Muscle of arm (tissue), 12 donors: ENCODE measurements around the gene NFIX. TPM values are rescaled to one million over a fixed set of nuclear protein-coding genes. Genes with fewer than 3 reads are reported as not detected.

Source experiments
- DNase-seq: peaks from one replicate; pipeline ENCODE4 v3.0.0-alpha.2; 2013
- polyA plus RNA-seq, 12 donors: library from polyadenylated mRNA; unstranded; fragments of 120-200 nt; gene quantifications; one replicate each; pipeline ENCODE4 v1.2.1, GENCODE V29; 2013; ENCODE audit not compliant: insufficient read length in 12 of 12

Gene NFIX
- polyA plus RNA-seq, 12 donors: 73.2 to 280 (median 105) TPM

DNA sequence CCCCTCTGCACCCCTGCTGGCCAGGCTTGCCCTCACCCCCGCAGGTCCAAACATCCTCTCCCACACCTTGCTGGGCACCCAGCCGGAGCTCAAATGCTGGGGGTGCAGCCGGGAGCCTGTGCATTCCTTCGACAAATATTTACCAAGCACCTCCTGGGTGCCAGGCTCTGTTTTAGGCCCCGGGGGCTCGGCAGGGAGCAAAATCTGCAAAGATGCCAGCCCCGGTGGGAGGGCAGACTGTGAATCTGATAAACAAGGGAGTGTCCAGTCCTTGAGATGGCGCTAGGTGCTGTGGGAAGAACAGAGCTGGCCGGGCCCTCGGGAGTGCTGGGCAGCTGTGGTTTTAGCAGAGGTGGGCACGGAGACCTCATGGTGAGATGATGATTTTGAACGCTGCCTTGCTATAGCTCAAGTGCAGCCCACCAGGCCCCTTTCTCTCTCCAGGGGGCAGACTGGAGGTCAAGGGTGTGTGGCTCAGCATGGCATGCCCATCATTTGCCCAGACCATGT is 10.6 kb downstream of the NFIX start:
- no peak for DNase-seq

DNA sequence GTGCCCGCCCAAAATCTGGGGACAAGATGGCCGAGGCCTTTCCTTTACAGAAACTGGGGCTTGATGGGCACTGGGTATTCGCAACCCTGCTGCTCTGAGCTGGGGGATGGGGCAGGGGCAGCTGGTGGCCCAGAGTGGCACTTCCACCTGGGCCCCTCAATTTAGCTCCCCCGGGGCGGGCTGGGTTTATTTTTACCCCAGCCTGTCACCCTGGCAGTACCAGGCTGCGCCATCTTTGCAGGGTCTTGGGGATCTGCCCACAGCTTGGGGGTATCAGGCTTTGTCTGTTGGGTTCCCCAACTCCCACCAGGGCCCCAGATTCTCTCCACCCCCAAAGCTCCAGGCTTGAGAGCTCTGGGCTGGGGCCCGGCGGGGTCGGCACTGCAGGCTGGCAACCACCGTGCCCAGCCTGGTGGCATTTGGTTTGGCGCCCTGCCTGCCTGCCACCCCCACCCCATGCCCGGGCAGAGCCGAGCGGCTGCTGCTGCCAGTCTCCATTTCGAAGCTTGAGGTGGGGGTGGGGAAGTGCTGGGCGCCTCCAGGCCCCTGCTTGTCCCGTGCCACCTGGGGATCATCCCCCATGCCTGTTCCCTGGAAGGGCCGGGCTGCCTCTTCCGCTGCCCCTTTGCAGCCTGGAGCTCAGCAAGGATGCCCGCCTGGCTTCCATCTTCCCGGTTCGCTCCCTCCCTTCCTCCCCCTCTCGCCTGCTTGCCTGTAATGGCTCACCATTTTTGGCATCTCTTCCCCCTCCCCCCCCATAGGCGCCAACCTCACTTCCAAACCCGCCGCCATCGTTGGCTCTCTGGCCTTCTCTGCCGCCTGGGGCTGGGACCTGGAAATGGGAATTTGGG is 11.4 kb downstream of the NFIX start:
- no peak for DNase-seq

GRCh38 chr19:13007292-13008045 is 12.2 kb downstream of the NFIX start:
- DNase-seq: no peak

DNA sequence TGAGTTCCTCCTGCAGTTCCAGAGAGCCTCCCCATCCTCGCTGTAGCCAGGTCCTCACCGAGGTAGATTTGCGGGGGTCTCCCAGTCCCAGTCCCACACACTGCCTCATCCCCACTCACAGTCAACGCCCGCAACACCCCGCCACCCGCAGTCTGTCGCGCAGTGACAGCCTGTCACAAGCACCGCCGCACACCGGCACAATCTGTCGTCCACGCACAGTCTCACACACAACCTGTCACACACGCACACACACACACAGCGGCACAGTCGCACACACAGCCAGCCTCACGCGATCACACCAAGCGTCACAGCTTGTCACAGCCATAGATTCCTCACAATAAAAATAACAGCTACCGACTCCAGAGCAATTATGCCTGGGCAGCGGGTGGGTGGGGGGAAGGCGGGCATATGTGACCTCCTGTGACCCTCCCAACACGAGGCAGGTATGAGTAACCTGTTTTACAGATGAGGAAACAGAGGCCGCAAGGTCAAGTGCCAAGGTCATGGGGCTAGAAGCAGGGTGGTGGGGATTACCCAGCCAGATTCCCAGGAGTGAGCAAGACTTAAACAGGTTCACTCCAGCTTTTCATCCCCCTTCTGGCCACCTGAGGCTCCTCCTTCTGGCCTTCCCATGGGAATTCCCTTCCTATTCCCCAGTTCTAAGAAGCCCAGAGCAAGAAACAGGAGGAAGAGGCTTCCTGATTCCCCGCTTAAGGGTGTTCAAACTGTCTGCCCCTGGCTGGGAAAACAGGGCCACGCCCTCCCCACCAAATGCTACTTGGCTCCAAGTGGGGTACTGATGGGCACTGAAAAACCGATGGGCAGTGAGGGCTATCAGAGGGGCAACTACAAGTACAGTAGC is 13.9 kb downstream of the NFIX start:
- no peak for DNase-seq

GRCh38 chr19:13010038-13010991 is 15.0 kb downstream of the NFIX start:
- no peak for DNase-seq

- no peak for DNase-seq
These were observed 15.8 kb downstream of the NFIX start for GRCh38 chr19:13010992-13011652.

GRCh38 chr19:13011653-13012389 is 16.5 kb downstream of the NFIX start:
- DNase-seq: no peak

DNA sequence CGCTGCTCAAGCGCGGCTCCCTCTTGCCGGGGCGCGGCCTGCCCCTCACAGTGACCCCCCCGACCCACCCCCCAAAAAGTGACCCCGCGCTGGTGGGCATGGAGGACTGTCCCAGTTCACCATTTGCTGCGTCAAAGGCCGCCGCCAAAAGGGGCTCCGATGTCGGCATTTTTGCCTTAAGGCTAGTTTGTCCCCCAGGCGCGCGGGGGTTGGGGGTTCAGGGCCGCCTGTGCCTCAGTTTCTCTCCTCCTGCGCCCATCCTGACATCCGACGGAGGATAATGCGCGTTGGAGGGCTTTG is 17.1 kb downstream of the NFIX start:
- no peak for DNase-seq

GRCh38 chr19:13012690-13013608 is 17.7 kb downstream of the NFIX start:
- no peak for DNase-seq

DNA sequence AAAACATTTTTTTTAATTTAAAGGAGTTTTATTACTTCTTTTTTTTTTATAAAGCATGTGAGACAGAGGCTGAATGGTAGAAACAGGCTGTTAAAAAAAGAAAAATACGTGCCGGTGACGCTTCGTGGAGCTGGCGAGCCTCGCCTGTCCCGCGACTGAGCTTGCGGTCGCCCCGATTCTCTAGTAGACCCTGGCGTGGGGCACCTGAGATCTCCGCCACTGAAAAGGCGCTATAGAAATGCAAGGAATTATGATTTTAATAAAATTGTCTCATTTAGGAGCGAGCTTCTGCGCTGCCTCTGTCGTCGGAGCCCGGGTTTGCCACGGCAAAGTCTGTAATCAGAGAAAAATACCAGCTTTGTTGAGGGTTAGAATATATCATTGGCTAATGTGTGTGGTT is 18.4 kb downstream of the NFIX start:
- DNase-seq: no peak

DNA sequence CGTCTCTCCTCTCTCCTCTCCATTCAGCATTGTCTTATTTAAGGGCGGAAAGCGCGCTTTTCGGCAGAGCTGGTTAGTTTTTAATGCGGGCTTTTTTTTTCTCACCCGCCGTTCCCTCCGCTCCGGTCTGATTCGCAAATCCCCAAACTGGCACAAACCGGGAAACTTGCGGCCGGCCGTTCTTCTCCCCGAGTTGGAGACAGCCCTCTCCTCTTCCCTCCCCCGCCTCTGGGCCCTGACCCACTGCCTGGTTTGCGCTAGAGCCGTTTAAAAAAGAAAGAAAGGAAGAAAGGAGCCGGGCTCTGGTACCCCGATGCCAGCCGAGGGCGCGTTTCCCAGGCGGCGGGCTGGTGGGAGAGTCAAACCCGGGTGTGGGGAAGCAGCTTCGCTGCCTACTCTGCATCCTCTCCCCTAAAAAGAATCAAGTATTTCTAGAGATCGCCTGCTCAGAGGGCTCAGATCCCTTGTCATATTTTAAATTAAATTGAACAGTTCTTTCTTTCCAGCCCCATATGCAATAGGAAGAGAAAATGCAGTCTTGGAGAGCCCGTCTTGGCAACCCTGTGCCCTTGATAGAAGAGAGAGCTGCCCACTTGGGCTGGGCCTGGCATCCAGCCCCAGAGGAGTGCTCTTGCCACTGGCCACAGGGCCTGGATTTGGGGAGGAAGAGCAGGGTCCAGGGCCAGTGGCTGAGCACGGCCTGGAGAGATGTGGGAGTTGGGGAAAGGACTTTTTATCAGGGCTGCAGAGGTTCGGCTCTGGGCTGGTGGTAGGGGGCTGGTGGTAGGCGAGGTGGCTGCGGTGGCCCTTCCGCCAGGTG is 19.0 kb downstream of the NFIX start:
- no peak for DNase-seq

GRCh38 chr19:13014921-13015280 is 19.6 kb downstream of the NFIX start:
- DNase-seq: no peak

GRCh38 chr19:13015361-13016223 is 20.3 kb downstream of the NFIX start:
- no peak for DNase-seq

- DNase-seq: no peak
These were observed 21.0 kb downstream of the NFIX start for GRCh38 chr19:13016245-13016627.

GRCh38 chr19:13016628-13017305 is 21.5 kb downstream of the NFIX start:
- DNase-seq: no peak
